Adrenal gland (tissue), 12 donors: Measurements from ENCODE around the gene CASP14. TPM values are rescaled to one million over a fixed set of nuclear protein-coding genes. Genes with fewer than 3 reads are reported as not detected.
"Not testable (repeated sequence)": the region's sequence is repeated elsewhere in the genome, so short reads cannot be mapped to it uniquely, and the experiment has no call there.

Experiments used
- DNase-seq, 7 donors: peaks; one replicate each; pipeline ENCODE4 v3.0.0-alpha.2; 2019 to 2020
- H3K27ac ChIP-seq, 5 donors: fragments of 200-600 bp; sonication (generic) in 4 of 5; 1 replicate in 3 of 5; 2 replicates in 2 of 5; pipeline versions ENCODE4 v1.5.1 to v1.8.0; 2016 to 2020; ENCODE audit warnings: mild to moderate bottlenecking in 1 of 5
- H3K27me3 ChIP-seq: fragments of 200-600 bp; 2 replicates; pipeline ENCODE4 v1.8.0; 2021
- H3K36me3 ChIP-seq, 2 donors: fragments of 200-600 bp; replicated peaks in 1 of 2; 1 replicate in 1 of 2; 2 replicates in 1 of 2; pipeline versions ENCODE4 v1.5.1 to v1.8.0; 2018 to 2022
- H3K4me1 ChIP-seq, 2 donors: fragments of 200-600 bp; replicated peaks in 1 of 2; 1 replicate in 1 of 2; 2 replicates in 1 of 2; pipeline versions ENCODE4 v1.5.1 to v1.8.0; 2018 to 2021
- H3K4me3 ChIP-seq, 4 donors: fragments of 200-600 bp; sonication (generic) in 3 of 4; one replicate each; pipeline ENCODE4 v1.5.1; 2016 to 2018
- H3K9me3 ChIP-seq, 3 donors: fragments of 200-600 bp; sonication (generic) in 1 of 3; replicated peaks in 1 of 3; 1 replicate in 2 of 3; 2 replicates in 1 of 3; pipeline versions ENCODE4 v1.5.1 to v1.8.0; 2016 to 2021
- POLR2A ChIP-seq, 2 donors: fragments of 450-650 bp; IDR thresholded peaks; one replicate each; pipeline ENCODE4 v1.6.1; 2017; ENCODE audit warnings: antibody characterized with exemption in 2 of 2, mild to moderate bottlenecking in 2 of 2, moderate library complexity in 1 of 2
- WGBS, 4 donors: extraction: QIAGEN DNeasy Blood & Tissue Kit in 2 of 4; methylation state at CpG; one replicate each; pipeline versions ENCODE4 v1.1.5 to v1.1.7; 2013 to 2017; 5-methylcytosine and 5-hydroxymethylcytosine counted together
- intact Hi-C, 2 donors: fragments of 100-400 bp; cut with DNase I; formaldehyde crosslinking; loops; one replicate each; pipeline versions ENCODE4 v1.14.1 to v1.15.0; 2022 to 2023
- polyA plus RNA-seq, 3 donors: library from polyadenylated mRNA; stranded (reverse); fragments of 200-250 nt in 2 of 3; fragments of 350-450 nt in 1 of 3; fragmentation: Illumina TruSeq in 1 of 3; extraction: RNeasy Lipid Tissue Mini Kit (QIAGEN cat#74804) in 1 of 3; gene quantifications; one replicate each; pipeline ENCODE4 v1.2.3, GENCODE V29; 2013 to 2014
- total RNA-seq, 9 donors: library from RNA; depleted of rRNA in 4 of 9; stranded (reverse); fragments of >200 nt in 4 of 9; fragments of 120-200 nt in 1 of 9; fragmentation: NEBNext Ultra II Directional in 1 of 9; extraction: Animal tissue kit (Norgen Biotek cat#: 25700) in 1 of 9; gene quantifications; one replicate each; pipeline versions ENCODE4 v1.1.0 to v1.2.4, GENCODE V29; 2013 to 2023
- TF ChIP-seq, protein P1 (sequence below), 6 experiments: fragments of 450-650 bp in 4 of 6; fragments of 200-600 bp in 2 of 6; sonication (generic) in 1 of 6; IDR thresholded peaks; 1 replicate in 5 of 6; 2 replicates in 1 of 6; pipeline versions ENCODE4 v1.5.1 to v1.8.0; 2016 to 2021; ENCODE audit warnings: antibody characterized with exemption in 6 of 6, mild to moderate bottlenecking in 2 of 6, moderate library complexity in 1 of 6
- donor health status: healthy with polysubstance abuse.
- donor health status: Bipolar disorder and iron deficiency.
- donor health status: DM: yes; HTN: yes; CAD: no.
- donor health status: DM: no; HTN: no; CAD: no.
- donor health status: DM: no; HTN: no; CAD: no.
- donor health status: DM: yes; HTN: yes; CAD: no.

The CASP14 gene
- total and polyA plus RNA-seq, 12 donors: not detected

DNA sequence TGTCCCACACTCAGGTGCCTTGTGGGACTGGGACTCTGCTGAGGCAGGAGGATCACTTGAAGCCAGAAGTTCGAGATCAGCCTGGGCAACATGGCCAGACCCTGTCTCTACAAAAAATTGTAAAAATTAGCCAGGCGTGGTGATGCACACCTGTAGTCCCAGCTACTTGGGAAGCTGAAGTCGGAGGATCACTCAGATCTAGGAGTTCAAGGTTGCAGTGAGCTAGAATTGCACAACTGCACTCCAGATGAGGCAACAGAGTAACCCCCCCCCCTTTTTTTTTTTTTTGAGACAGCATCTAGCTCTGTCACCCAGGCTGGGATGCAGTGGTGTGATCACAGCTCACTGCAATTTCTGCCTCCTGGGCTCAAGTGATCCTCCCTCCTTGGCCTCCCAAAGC lies 46.9 kb downstream of the CASP14 start:
- intact Hi-C loops: loop anchor here in 1 of 2 donors (5.0 kb wide), 1 partner anchor 41 kb away; no protein-coding TSS in a partner anchor

DNA sequence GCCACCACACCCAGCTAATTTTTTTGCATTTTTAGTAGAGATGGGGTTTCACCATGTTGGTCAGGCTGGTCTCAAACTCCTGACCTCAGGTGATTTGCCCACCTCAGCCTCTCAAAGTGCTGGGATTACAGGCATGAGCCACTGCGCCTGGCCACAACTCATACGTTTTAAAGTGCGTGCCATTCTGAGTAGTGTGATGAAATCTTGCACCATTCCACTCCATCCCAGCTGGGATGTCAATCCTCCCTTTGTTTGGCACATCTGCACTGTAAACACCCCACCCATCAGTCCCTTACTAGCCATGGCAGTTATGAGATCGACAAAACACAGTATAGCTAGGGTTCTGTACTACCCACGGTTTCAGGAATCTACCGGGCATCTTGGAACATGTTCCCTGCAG lies 48.7 kb downstream of the CASP14 start:
- not testable (repeated sequence) for H3K9me3 ChIP-seq, DNase-seq, H3K36me3 ChIP-seq, H3K27me3 ChIP-seq, H3K27ac ChIP-seq, H3K4me3 ChIP-seq, H3K4me1 ChIP-seq
- WGBS, 4 donors: 88 to 95% (median 93%) methylated on average over 6 of the region's 6 CpGs
- intact Hi-C loops: loop anchor here in 1 of 2 donors (5.0 kb wide), 1 partner anchor 39 kb away; no protein-coding TSS in a partner anchor

More for the DNA sequence above, 46.9 kb downstream of the CASP14 start:
- no peaks in the 10 kb centered on the region for H3K36me3 ChIP-seq
- no peak for DNase-seq
- TF ChIP-seq, protein P1, sequence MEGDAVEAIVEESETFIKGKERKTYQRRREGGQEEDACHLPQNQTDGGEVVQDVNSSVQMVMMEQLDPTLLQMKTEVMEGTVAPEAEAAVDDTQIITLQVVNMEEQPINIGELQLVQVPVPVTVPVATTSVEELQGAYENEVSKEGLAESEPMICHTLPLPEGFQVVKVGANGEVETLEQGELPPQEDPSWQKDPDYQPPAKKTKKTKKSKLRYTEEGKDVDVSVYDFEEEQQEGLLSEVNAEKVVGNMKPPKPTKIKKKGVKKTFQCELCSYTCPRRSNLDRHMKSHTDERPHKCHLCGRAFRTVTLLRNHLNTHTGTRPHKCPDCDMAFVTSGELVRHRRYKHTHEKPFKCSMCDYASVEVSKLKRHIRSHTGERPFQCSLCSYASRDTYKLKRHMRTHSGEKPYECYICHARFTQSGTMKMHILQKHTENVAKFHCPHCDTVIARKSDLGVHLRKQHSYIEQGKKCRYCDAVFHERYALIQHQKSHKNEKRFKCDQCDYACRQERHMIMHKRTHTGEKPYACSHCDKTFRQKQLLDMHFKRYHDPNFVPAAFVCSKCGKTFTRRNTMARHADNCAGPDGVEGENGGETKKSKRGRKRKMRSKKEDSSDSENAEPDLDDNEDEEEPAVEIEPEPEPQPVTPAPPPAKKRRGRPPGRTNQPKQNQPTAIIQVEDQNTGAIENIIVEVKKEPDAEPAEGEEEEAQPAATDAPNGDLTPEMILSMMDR (IDR thresholded peaks at IDR 0.05): no peak
- TF ChIP-seq POLR2A (IDR thresholded peaks at IDR 0.05): no peak
- 51 to 73% (median 63%) methylated on average over 1 to 3 of the region's 3 CpGs for WGBS, 4 donors
- peaks cover 5 to 7% of the 10 kb centered on the region in 2 donors for H3K4me1 ChIP-seq
- no peaks in the 10 kb centered on the region for H3K27me3 ChIP-seq
- H3K27ac ChIP-seq: no peak overlapping the region
- no peak overlapping the region for H3K4me3 ChIP-seq
- H3K9me3 ChIP-seq: no peaks in the 10 kb centered on the region

DNA sequence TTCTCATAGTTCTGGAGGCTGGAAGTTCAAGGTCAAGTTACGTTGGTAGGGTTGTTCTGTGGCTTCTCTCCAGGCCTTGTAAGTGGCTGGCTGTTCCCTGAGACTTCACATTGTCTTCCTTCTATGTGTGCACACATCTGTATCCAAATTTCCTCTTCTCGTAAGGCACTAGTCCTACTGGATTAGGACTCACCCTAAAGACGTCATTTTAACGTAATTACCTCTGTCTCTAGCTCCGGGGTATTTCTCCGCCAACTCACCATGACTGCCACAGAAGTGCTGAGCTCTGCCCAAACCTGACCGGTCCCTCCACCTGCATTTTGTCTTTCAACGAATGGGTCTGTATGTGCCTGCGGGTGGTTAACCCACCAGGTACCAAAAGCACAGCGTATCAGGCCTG lies 49.2 kb downstream of the CASP14 start:
- Histone ChIP-seq H3K27me3 (no peaks in the 10 kb centered on the region), H3K36me3 (no peaks in the 10 kb centered on the region), H3K4me3 (no peak overlapping the region), H3K9me3 (peaks cover 0 to 5% (median 0%) of the 10 kb centered on the region in 3 donors), H3K27ac (no peak overlapping the region), H3K4me1 (peaks cover 0 to 3% of the 10 kb centered on the region in 2 donors)
- intact Hi-C loops: loop anchor here in 1 of 2 donors (5.0 kb wide), 1 partner anchor 39 kb away; no protein-coding TSS in a partner anchor
- no peak for TF ChIP-seq POLR2A (IDR thresholded peaks at IDR 0.05)
- TF ChIP-seq, protein P1 (IDR thresholded peaks at IDR 0.05): no peak
- WGBS, 4 donors: 81 to 86% (median 82%) methylated on average over 10 of the region's 10 CpGs
- no peak for DNase-seq

DNA sequence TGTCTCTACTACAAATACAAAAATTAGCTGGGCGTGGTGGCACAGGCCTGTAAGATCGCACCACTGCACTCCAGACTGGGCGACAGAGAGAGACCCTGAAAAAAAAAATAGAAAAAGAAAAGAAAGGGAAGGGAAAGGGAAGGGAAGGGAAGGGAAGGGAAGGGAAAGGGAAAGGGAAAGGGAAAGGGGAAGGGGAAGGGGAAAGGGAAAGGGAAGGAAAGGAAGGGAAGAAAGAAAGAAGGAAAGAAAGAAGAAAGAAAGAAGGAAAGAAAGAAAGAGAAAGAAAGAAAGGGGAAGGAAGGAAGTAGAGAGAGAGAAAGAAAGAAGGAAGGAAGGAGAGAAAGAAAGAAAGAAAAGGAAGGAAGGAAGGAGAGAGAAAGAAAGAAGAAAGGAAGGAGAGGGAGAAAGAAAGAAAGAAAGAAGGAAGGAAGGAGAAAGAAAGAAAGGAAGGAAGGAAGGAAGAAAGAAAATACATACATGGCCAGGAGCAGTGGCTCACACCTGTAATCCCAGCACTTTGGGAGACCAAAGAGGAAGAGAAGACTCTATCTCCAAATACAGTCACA lies 49.8 kb downstream of the CASP14 start:
- intact Hi-C loops: loop anchor here in 1 of 2 donors (5.0 kb wide), 1 partner anchor 38 kb away; no protein-coding TSS in a partner anchor
- WGBS, 4 donors: 80 to 100% (median 95%) methylated on average over 3 of the region's 3 CpGs
- H3K9me3 ChIP-seq: peaks cover 0 to 5% (median 0%) of the 10 kb centered on the region in 3 donors
- H3K27me3 ChIP-seq: no peaks in the 10 kb centered on the region
- no peak overlapping the region for H3K4me3 ChIP-seq
- H3K36me3 ChIP-seq: no peaks in the 10 kb centered on the region
- TF ChIP-seq, protein P1 (IDR thresholded peaks at IDR 0.05): no peak
- no peak for TF ChIP-seq POLR2A (IDR thresholded peaks at IDR 0.05)
- DNase-seq: no peak
- H3K27ac ChIP-seq: no peak overlapping the region
- peaks cover 0 to 3% of the 10 kb centered on the region in 2 donors for H3K4me1 ChIP-seq
